IPS-15b (cell line): ENCODE results near the gene THBS3.
"Not testable (repeated sequence)": the region's sequence is repeated elsewhere in the genome, so short reads cannot be mapped to it uniquely, and the experiment has no call there.

ENCODE experiments used
- H3K27me3 ChIP-seq: one replicate; pipeline ENCODE4 v1.6.1; 2013; ENCODE audit warnings: low read length; ENCODE audit not compliant: control insufficient read depth, insufficient read depth
- H3K36me3 ChIP-seq: one replicate; pipeline ENCODE4 v1.6.1; 2013; ENCODE audit warnings: low read length; ENCODE audit not compliant: control insufficient read depth, insufficient read depth
- H3K4me1 ChIP-seq: one replicate; pipeline ENCODE4 v1.6.1; 2013; ENCODE audit warnings: mild to moderate bottlenecking, low read length; ENCODE audit not compliant: control insufficient read depth, insufficient read depth
- H3K4me3 ChIP-seq: one replicate; pipeline ENCODE4 v1.5.1; 2013; ENCODE audit warnings: low read depth, low read length
- H3K9ac ChIP-seq: one replicate; pipeline ENCODE4 v1.6.1; 2013; ENCODE audit warnings: low read depth, mild to moderate bottlenecking, low read length
- H3K9me3 ChIP-seq: one replicate; pipeline ENCODE4 v1.6.1; 2013; ENCODE audit warnings: mild to moderate bottlenecking, low read length; ENCODE audit not compliant: control insufficient read depth, insufficient read depth

Gene THBS3

GRCh38 chr1:155231302-155231701 lies 23.6 kb upstream of the THBS3 start:
- not testable (repeated sequence) for H3K9ac ChIP-seq, H3K36me3 ChIP-seq

DNA sequence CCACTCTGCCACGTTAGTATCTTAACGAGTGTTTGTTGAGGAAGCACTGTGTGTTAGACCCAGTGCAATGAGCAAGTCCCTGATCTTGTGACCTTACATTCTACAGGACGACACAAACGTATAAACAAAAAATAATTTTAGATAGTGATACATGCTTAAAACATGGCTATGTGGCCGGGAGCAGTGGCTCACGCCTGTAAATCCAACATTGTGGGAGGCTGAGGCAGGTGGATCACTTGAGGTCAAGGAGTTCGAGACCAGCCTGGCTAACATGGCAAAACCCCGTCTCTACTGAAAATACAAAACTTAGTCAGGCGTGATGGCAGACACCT lies 20.4 kb upstream of the THBS3 start:
- H3K27me3 ChIP-seq, result peaks cover 7% of the 10 kb centered on the region
- no peaks in the 10 kb centered on the region for H3K9me3 ChIP-seq
- H3K36me3 ChIP-seq, result no peaks in the 10 kb centered on the region
- peak overlapping the region; percentile 28 for H3K9ac ChIP-seq
- no peaks in the 10 kb centered on the region for H3K4me1 ChIP-seq
- peak overlapping the region; percentile 60 for H3K4me3 ChIP-seq

More at GRCh38 chr1:155231302-155231701, 23.6 kb upstream of the THBS3 start:
- not testable (repeated sequence) for H3K27me3 ChIP-seq, H3K4me3 ChIP-seq, H3K4me1 ChIP-seq, H3K9me3 ChIP-seq

- no peaks in the 10 kb centered on the region for H3K4me1 ChIP-seq
- H3K36me3 ChIP-seq, result no peaks in the 10 kb centered on the region
- H3K27me3 ChIP-seq, result peaks cover 7% of the 10 kb centered on the region
- peak overlapping the region; percentile 38 for H3K9ac ChIP-seq
- H3K9me3 ChIP-seq, result no peaks in the 10 kb centered on the region
- peak overlapping the region; percentile 84 for H3K4me3 ChIP-seq
These were observed 19.8 kb upstream of the THBS3 start for GRCh38 chr1:155227261-155228095.

- Histone ChIP-seq H3K4me1 (no peaks in the 10 kb centered on the region), H3K36me3 (no peaks in the 10 kb centered on the region), H3K9me3 (no peaks in the 10 kb centered on the region), H3K4me3 (peak overlapping the region; percentile 84), H3K27me3 (peaks cover 7% of the 10 kb centered on the region), H3K9ac (peak overlapping the region; percentile 38)
These were observed 19.2 kb upstream of the THBS3 start for GRCh38 chr1:155226910-155227260.

DNA sequence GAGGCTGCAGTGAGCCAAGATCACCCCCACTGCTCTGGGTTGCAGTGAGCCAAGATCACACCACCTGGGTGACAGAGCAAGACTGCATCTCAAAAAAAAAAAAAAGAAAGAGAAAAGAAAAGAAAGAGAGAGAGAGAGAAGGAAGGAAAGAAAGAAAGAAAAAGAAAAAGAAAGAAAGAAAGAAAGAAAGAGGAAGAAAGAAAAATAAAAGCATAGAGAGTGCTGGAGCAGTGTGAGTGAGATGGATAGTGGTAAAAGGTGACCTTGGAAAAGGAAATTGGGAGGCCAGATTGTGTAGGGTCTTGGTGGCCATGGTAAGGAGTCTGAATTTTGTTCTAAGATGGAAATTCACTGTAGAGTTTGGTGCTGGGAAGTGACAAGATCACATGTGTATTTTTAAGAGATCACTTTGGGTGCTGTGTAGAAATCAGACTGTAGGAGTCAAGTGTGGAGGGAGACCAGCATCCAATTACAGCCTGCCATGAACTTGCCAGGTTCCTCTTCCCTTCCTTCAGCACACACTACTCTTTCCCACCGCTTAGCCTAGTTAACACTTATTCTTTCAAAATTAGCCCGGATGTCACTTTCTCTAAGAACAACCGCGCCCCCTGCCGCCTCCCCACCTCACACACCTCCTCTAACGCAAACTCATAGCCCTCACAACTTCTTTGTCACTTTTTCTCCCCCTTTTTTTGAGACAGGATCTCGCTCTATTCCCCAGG lies 18.7 kb upstream of the THBS3 start:
- Histone ChIP-seq H3K9me3 (no peaks in the 10 kb centered on the region), H3K36me3 (no peaks in the 10 kb centered on the region), H3K4me3 (peak overlapping the region; percentile 84), H3K4me1 (no peaks in the 10 kb centered on the region), H3K27me3 (peaks cover 7% of the 10 kb centered on the region), H3K9ac (peak overlapping the region; percentile 38)

GRCh38 chr1:155225404-155225759 lies 17.7 kb upstream of the THBS3 start:
- not testable (repeated sequence) for H3K36me3 ChIP-seq, H3K27me3 ChIP-seq, H3K4me3 ChIP-seq, H3K9ac ChIP-seq, H3K9me3 ChIP-seq, H3K4me1 ChIP-seq

- no peak overlapping the region for H3K9ac ChIP-seq
- no peak overlapping the region for H3K4me3 ChIP-seq
- H3K4me1 ChIP-seq, result no peaks in the 10 kb centered on the region
- H3K27me3 ChIP-seq, result no peaks in the 10 kb centered on the region
- H3K9me3 ChIP-seq, result no peaks in the 10 kb centered on the region
- H3K36me3 ChIP-seq, result no peaks in the 10 kb centered on the region
These were observed 15.3 kb upstream of the THBS3 start for GRCh38 chr1:155223047-155223446.

DNA sequence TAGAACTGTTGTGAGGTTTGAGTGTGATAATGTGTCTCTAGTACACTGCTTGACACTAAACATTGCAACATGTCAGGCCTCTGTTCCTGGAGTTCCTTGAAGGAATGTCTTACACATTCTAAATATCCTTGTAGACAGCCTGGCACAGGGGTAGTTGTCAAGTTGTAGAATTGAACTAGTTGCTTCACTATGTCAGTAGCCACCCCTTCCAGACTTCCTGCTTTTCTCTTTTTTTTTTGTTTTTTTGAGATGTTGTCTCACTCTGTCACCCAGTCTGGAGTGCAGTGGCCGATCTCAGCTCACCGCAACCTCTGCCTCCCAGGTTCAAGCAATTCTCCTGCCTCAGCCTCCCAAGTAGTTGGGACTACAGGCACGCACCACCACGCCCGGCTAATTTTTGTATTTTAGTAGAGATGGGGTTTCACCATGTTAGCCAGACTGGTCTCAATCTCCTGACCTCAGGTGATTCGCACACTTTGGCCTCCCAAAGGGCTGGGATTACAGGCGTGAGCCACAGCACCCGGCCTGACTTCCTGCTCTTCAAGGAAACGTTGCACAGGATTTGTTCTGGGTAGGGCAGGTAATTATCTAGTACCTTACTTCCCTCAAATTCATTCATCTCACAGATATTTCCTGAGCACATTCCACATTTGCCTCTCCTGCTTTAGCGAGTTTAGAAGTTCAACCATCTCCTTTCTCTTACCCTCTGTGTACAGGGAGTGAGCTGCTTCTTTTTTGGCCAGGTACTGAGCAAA lies 12.7 kb upstream of the THBS3 start:
- not testable (repeated sequence) for H3K9me3 ChIP-seq, H3K4me1 ChIP-seq, H3K9ac ChIP-seq, H3K4me3 ChIP-seq, H3K36me3 ChIP-seq, H3K27me3 ChIP-seq

DNA sequence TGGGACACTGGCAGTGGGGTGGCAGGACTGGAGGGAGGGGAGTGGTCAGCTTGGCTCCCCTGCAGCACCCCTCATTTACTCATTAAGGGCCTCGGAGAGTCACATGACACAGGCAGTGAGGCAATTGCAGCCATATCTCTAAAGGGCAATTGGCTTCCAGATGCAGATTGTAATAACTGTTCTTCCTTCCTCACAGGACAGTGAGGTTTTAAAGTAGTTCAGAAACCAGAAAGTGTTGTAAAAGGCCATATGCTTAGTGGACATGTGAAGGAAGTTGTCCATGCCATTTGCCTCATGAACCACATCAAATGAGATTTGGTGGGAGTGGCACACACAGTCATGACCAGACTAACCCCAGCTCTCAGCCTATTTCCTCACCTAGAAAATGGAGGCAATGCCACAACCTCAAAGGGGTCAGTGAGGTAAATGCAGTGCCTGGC lies 11.9 kb upstream of the THBS3 start:
- no peaks in the 10 kb centered on the region for H3K27me3 ChIP-seq
- peak overlapping the region; percentile 27 for H3K4me3 ChIP-seq
- peaks cover 4% of the 10 kb centered on the region for H3K36me3 ChIP-seq
- H3K9ac ChIP-seq, result no peak overlapping the region
- H3K9me3 ChIP-seq, result no peaks in the 10 kb centered on the region
- H3K4me1 ChIP-seq, result no peaks in the 10 kb centered on the region

DNA sequence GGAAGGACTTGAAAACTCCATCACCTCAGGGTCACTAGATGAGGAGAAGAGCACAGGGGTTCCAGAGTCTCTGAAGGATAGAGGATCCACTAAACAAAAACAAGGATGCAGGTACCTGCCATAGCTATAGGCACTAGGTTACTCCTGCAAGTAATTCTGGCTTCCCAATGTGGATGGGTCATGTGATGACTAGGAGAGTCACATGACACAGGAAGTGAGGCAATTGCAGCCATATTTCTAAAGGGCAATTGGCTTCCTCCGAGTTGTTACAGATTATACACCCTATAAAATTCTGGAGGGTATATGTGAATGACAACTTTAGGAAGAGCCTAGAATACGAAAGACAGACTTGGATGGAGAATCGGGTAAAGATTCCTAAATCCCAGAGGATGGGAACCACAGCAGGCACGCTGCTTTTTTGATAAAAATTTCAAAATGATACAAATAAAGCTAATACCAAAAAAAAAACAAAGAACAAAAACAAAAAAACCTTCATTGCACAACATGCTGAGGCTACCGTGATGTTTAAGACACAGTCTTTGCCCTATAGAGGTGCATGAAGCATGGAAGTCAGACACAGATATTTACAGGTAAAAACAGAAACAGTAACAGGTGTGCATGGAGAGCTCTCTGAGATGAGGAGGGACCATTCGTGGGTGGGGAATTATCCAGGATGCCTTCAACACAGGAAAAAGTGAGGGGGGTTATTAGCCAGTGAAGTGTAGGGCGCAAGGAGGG lies 11.3 kb upstream of the THBS3 start:
- Histone ChIP-seq H3K4me3 (peak overlapping the region; percentile 27), H3K27me3 (no peaks in the 10 kb centered on the region), H3K36me3 (peaks cover 4% of the 10 kb centered on the region), H3K4me1 (no peaks in the 10 kb centered on the region), H3K9me3 (no peaks in the 10 kb centered on the region), H3K9ac (no peak overlapping the region)

DNA sequence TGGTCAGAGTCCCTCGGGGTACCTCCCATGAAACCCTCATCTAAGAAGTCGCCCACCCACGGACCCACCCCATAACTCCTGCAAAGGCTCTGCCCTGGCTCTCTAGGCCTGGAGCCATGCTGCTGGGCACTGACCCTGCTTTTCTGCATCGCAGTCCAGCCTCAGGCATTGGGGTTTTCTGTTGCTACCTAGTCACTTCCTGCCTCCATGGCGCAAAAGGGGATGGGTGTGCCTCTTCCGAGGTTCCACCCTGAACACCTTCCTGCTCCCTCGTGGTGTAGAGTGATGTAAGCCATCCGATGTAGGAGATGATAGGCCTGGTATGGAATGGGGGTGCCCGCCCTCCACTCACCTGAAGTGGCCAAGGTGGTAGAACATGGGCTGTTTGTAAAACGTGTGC lies 7.0 kb upstream of the THBS3 start:
- not testable (repeated sequence) for H3K9me3 ChIP-seq, H3K4me1 ChIP-seq, H3K4me3 ChIP-seq, H3K27me3 ChIP-seq, H3K36me3 ChIP-seq, H3K9ac ChIP-seq
